ENCODE measurements around the gene HLTF. TPM values are rescaled to one million over a fixed set of nuclear protein-coding genes. Genes with fewer than 3 reads are reported as not detected.

HLTF gene
- total RNA-seq, 1 donor from 2014 or later, result 20.0 TPM

DNA sequence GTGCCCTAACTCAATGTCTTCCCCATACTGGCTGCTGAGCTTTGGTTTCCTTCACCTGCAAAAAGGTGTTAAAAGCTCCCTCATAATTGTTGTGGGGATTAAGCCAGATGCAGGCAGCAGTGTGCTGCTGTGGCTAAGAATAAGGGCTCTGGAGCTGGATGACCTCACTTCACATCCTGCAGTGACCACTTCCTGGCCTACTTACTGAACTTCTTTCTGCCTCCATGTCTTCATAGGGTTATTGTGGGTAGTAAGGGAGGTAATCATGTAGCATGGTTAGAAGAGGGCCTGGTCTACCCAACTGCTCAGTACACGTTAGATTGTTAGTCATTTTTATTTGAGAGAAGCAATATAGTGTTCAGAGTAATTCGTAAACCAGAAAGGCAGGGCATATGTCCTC is 76.6 kb downstream of the HLTF start:
- Histone ChIP-seq H3K36me3 (peaks cover 62% of the 10 kb centered on the region), H3K27ac (no peak overlapping the region), H3K4me3 (no peak overlapping the region), H3K4me1 (no peaks in the 10 kb centered on the region), H3K9me3 (no peaks in the 10 kb centered on the region), H3K27me3 (no peaks in the 10 kb centered on the region)
- ATAC-seq, result peak; percentile 72
- intact Hi-C loops (cut with DNase I), result no loop called here
- TF ChIP-seq, protein P1, sequence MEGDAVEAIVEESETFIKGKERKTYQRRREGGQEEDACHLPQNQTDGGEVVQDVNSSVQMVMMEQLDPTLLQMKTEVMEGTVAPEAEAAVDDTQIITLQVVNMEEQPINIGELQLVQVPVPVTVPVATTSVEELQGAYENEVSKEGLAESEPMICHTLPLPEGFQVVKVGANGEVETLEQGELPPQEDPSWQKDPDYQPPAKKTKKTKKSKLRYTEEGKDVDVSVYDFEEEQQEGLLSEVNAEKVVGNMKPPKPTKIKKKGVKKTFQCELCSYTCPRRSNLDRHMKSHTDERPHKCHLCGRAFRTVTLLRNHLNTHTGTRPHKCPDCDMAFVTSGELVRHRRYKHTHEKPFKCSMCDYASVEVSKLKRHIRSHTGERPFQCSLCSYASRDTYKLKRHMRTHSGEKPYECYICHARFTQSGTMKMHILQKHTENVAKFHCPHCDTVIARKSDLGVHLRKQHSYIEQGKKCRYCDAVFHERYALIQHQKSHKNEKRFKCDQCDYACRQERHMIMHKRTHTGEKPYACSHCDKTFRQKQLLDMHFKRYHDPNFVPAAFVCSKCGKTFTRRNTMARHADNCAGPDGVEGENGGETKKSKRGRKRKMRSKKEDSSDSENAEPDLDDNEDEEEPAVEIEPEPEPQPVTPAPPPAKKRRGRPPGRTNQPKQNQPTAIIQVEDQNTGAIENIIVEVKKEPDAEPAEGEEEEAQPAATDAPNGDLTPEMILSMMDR (IDR thresholded peaks at IDR 0.05), result no peak
- no peak for DNase-seq

DNA sequence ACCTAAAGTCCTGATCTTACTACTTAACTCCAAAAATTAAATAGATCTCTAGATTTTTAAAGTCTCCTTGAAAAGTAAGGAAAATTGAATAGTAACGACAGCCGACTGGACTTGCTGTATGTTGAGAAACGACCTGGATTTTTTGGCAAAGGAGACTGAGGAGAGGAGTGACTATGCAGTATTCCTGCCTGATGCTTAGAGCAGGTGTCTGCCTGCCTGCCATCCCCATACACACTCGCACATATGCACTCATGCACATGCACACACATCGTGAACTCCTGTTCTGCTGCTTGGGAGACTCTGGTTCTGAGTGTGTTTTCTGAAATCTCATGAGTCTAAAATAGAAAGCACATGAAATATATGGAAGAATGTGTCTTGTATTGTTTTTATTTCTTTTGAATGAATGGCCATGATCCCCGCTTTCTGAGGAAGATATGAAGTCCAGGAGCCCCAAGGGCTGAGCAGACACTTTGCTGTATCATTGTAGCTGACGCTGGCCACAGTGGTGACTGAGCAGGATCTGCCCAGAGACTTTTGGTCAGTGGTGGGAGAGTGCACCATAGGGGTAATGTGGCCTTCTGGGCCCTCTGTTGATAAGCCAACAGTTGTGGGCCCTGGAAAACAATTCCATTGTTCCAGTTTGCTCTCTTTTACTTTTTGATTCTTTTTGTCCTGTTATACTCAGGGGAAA is 78.6 kb downstream of the HLTF start:
- H3K4me1 ChIP-seq, result no peaks in the 10 kb centered on the region
- H3K9me3 ChIP-seq, result no peaks in the 10 kb centered on the region
- no peak overlapping the region for H3K4me3 ChIP-seq
- TF ChIP-seq, protein P1 (IDR thresholded peaks at IDR 0.05), result no peak
- H3K27ac ChIP-seq, result no peak overlapping the region
- DNase-seq (no peak), ATAC-seq (no peak)
- H3K36me3 ChIP-seq, result peaks cover 50% of the 10 kb centered on the region
- no peaks in the 10 kb centered on the region for H3K27me3 ChIP-seq
- intact Hi-C loops (cut with DNase I), result no loop called here

DNA sequence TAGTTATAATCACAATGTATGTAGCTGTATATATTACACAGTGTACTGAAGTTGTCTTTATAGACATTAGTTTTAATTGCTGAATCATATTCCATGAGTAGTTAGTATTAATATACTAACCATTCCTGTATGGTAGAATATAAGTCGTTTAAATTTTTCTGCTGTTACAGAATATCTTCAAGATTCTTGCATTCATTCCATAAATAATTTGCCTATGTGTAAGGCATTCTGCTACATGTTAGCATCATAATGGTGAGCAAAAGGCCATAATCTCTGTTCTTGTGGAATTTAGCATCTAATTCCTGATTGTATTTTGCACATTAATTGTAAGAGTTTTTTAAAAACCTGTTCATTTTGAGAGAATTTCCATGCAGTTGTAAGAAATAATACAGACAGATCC is 80.9 kb downstream of the HLTF start:
- Histone ChIP-seq H3K4me1 (peaks cover under 1% of the 10 kb centered on the region), H3K36me3 (peaks cover 45% of the 10 kb centered on the region), H3K9me3 (no peaks in the 10 kb centered on the region), H3K27me3 (no peaks in the 10 kb centered on the region), H3K4me3 (no peak overlapping the region), H3K27ac (no peak overlapping the region)
- TF ChIP-seq, protein P1 (IDR thresholded peaks at IDR 0.05), result no peak
- no peak for ATAC-seq
- intact Hi-C loops (cut with DNase I), result no loop called here
- no peak for DNase-seq

DNA sequence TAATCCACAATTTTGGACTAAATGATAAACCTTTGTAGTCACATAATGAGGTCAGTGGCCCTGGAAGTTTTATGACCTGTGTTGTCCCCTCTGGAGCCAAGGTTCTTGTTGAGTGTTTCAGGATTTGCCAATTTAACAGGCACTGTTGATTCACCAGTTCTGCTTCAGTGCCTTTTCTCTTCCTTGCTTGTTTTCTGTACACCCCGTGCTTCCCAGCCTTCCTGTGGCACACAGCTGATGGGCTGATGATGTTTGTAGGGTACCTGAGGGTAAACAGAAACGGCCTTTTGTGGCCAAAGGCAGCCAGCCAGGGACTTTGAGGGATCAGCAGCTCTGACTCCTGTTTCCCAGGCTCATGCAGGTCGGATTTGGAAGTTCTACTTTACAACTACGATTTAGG is 81.7 kb downstream of the HLTF start:
- H3K27ac ChIP-seq, result no peak overlapping the region
- H3K36me3 ChIP-seq, result peaks cover 44% of the 10 kb centered on the region

DNA sequence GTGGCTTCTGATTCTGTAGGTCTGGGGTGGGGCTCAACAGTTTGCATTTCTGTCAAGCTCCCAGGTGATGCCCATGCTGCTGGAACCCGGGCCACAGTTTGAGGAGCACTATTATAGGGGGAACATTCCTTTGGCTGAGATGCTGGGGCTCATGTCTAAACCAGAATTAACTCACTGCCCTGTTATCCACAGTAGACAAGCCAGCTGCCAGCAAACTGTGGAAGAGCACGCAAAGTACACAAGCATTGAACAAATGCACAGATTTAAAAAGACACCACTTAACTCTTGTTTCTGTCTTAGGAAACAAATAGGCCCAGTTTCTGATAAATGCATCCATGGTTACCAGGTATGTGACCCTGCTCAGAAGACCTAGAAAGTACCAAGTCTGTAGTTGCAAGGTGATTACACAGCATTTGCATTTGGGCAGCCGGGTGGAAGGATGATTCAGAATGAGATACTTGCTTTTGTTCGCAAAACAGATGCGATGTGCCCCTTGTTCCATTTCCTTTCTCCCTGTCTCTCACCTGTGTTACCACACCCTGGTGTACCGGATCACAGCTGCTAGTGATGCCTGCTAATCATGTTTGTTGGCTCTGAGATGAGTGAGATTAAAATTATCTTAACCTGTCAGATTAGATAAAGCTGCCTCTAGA is 82.6 kb downstream of the HLTF start:
- H3K9me3 ChIP-seq, result no peaks in the 10 kb centered on the region
- no peaks in the 10 kb centered on the region for H3K27me3 ChIP-seq
- intact Hi-C loops (cut with DNase I), result no loop called here
- H3K36me3 ChIP-seq, result peaks cover 38% of the 10 kb centered on the region
- TF ChIP-seq, protein P1 (IDR thresholded peaks at IDR 0.05), result no peak
- no peak for ATAC-seq
- H3K4me1 ChIP-seq, result peaks cover 14% of the 10 kb centered on the region
- DNase-seq, result no peak
- no peak overlapping the region for H3K27ac ChIP-seq
- H3K4me3 ChIP-seq, result no peak overlapping the region

More for the DNA sequence above, 81.7 kb downstream of the HLTF start:
- Histone ChIP-seq H3K4me3 (no peak overlapping the region), H3K9me3 (no peaks in the 10 kb centered on the region), H3K4me1 (peaks cover 6% of the 10 kb centered on the region), H3K27me3 (no peaks in the 10 kb centered on the region)
- no peak for ATAC-seq
- DNase-seq, result no peak
- intact Hi-C loops (cut with DNase I), result no loop called here
- TF ChIP-seq, protein P1 (IDR thresholded peaks at IDR 0.05), result no peak

All from upper lobe of right lung (tissue), 1 donor.